K562 (cell line): ENCODE results near the gene USP50. TPM values are rescaled to one million over a fixed set of nuclear protein-coding genes. Genes with fewer than 3 reads are reported as not detected.
A peak's percentile ranks its signal among the peaks of the same experiment; 100 is the strongest.

Source experiments
- ATAC-seq: fragments of 200-7000 bp; cut with Tn5 transposase; 3 replicates; pipeline ENCODE4 v1.9.1; 2020; ENCODE audit warnings: moderate library complexity
- BruUV-seq: library from RNA; stranded (reverse); fragments of 400-500 nt; replicated peaks from 2 replicates; lab custom pipeline; 2021; lab: Mats Ljungman, UMichigan
- CTCF ChIA-PET: fragments of 300-600 bp; formaldehyde crosslinking; extraction: SDS; loops from one replicate; lab custom pipeline; 2021; ENCODE audit warnings: low intra/inter-chr PET ratio; lab: Yijun Ruan, JAX
- POLR2A ChIA-PET: fragments of 300-600, 350-650 bp; sonication (Branson Sonifier 250); formaldehyde crosslinking; extraction: SDS; loops from one replicate; lab custom pipeline; 2021; ENCODE audit warnings: antibody characterized with exemption, inconsistent platforms; lab: Yijun Ruan, JAX
- DNase-seq, 4 experiments: peaks; one replicate each; pipeline versions ENCODE4 v3.0.0 to v3.0.0-alpha.2; 2011 to 2018; ENCODE audit warnings: low spot score in 3 of 4, mixed read lengths in 3 of 4; ENCODE audit errors: extremely low read depth in 1 of 4
- FAIRE-seq: peaks from 2 replicates; lab custom pipeline; 2011; peaks lifted over from hg19 to GRCh38; lab: Jason Lieb, UNC
- H2AFZ ChIP-seq: 2 replicates; pipeline ENCODE4 v1.6.0; 2011; ENCODE audit warnings: low read depth, low read length, control low read depth, inconsistent platforms
- H3K27ac ChIP-seq: fragments of 200-600 bp; 3 replicates; pipeline ENCODE4 v1.8.0; 2011; ENCODE audit warnings: low read depth, mild to moderate bottlenecking, control low read depth, inconsistent platforms, low read length, moderate library complexity, mixed read lengths; ENCODE audit errors: extremely low read depth
- H3K27me3 ChIP-seq, 2 experiments: fragments of 300-600 bp in 1 of 2; 2 replicates in 1 of 2; 3 replicates in 1 of 2; pipeline versions ENCODE4 v1.6.0 to v1.8.0; 2011; ENCODE audit warnings: inconsistent platforms in 2 of 2, low read length in 2 of 2, mild to moderate bottlenecking in 1 of 2, mixed read lengths in 1 of 2, moderate library complexity in 1 of 2; ENCODE audit not compliant: control insufficient read depth in 2 of 2, insufficient read depth in 2 of 2
- H3K36me3 ChIP-seq: fragments of 300-600 bp; 3 replicates; pipeline ENCODE4 v1.8.0; 2011; ENCODE audit warnings: mild to moderate bottlenecking, low read length, inconsistent platforms; ENCODE audit not compliant: control insufficient read depth, insufficient read depth
- H3K4me1 ChIP-seq, 2 experiments: fragments of 200-600 bp in 1 of 2; replicated peaks in 1 of 2; 2 replicates in 1 of 2; 3 replicates in 1 of 2; pipeline versions ENCODE4 v1.5.1 to v1.8.0; 2011; ENCODE audit warnings: inconsistent platforms in 2 of 2, low read length in 2 of 2, mild to moderate bottlenecking in 1 of 2, mixed read lengths in 1 of 2, moderate library complexity in 1 of 2; ENCODE audit not compliant: control insufficient read depth in 2 of 2, insufficient read depth in 2 of 2
- H3K4me2 ChIP-seq: 2 replicates; pipeline ENCODE4 v1.6.1; 2011; ENCODE audit warnings: low read length, control low read depth, inconsistent platforms, mixed read lengths; ENCODE audit not compliant: insufficient read depth
- H3K4me3 ChIP-seq: fragments of 200-600 bp; sonication (generic), shearing (Covaris generic); 2 replicates; pipeline ENCODE4 v1.5.1; 2016; ENCODE audit warnings: control low read depth, inconsistent platforms
- H3K79me2 ChIP-seq: fragments of 200-600 bp; 3 replicates; pipeline ENCODE4 v1.8.0; 2011; ENCODE audit warnings: low read length, inconsistent platforms; ENCODE audit not compliant: control insufficient read depth, insufficient read depth
- H3K9ac ChIP-seq, 2 experiments: 2 replicates each; pipeline versions ENCODE4 v1.6.0 to v1.6.1; 2011; ENCODE audit warnings: low read depth in 2 of 2, low read length in 2 of 2, control low read depth in 1 of 2, inconsistent platforms in 1 of 2, mild to moderate bottlenecking in 1 of 2, mixed read lengths in 1 of 2; ENCODE audit not compliant: insufficient read depth in 1 of 2
- H3K9me1 ChIP-seq: one replicate; pipeline ENCODE4 v1.6.0; 2011; ENCODE audit warnings: inconsistent platforms, mild to moderate bottlenecking, low read length, moderate library complexity; ENCODE audit not compliant: control insufficient read depth, insufficient read depth
- H3K9me3 ChIP-seq: replicated peaks from 2 replicates; pipeline ENCODE4 v1.5.1; 2011; ENCODE audit warnings: low read depth, low read length, inconsistent platforms; ENCODE audit not compliant: control insufficient read depth, insufficient read depth
- H4K20me1 ChIP-seq: replicated peaks from 2 replicates; pipeline ENCODE4 v1.6.1; 2011; ENCODE audit warnings: low read length, inconsistent platforms, mixed read lengths; ENCODE audit not compliant: control insufficient read depth, insufficient read depth
- CBFA2T2 ChIP-seq: fragments of 450-650 bp; conservative IDR thresholded peaks from 2 replicates; pipeline ENCODE4 v1.6.1; 2017; ENCODE audit warnings: mild to moderate bottlenecking
- DLX4 ChIP-seq: fragments of 250-450 bp; sonication (Bioruptor Pico); IDR thresholded peaks from 2 replicates; pipeline ENCODE4 v1.6.1; 2021; ENCODE audit warnings: mild to moderate bottlenecking
- NFRKB ChIP-seq: fragments of 450-650 bp; IDR thresholded peaks from 2 replicates; pipeline ENCODE4 v1.6.1; 2016; ENCODE audit warnings: low read depth
- NR0B1 ChIP-seq: fragments of 450-650 bp; IDR thresholded peaks from one replicate; pipeline ENCODE4 v1.6.1; 2018; ENCODE audit warnings: mild to moderate bottlenecking, moderate library complexity; ENCODE audit not compliant: partially characterized antibody
- PYGO2 ChIP-seq: fragments of 450-650 bp; IDR thresholded peaks from 2 replicates; pipeline ENCODE4 v1.6.1; 2016; ENCODE audit warnings: mild to moderate bottlenecking, missing genetic modification characterization, moderate library complexity, missing compliant biosample characterization
- U2AF1 ChIP-seq: fragments of 200-400 bp; formaldehyde crosslinking; optimal IDR thresholded peaks from 2 replicates; pipeline ENCODE3; 2017; ENCODE audit warnings: mild to moderate bottlenecking, low read depth, low read length, moderate library complexity
- ZBTB11 ChIP-seq, 3 experiments: fragments of 200-800 bp in 1 of 3; fragments of 250-450 bp in 1 of 3; fragments of 450-650 bp in 1 of 3; sonication (Bioruptor Pico) in 1 of 3; sonication (Bioruptor generic) in 1 of 3; formaldehyde crosslinking in 1 of 3; IDR thresholded peaks; 2 replicates each; pipeline versions ENCODE4 v1.6.1 to v1.8.0; 2016 to 2022; ENCODE audit warnings: mild to moderate bottlenecking in 2 of 3, missing genetic modification characterization in 2 of 3, missing compliant biosample characterization in 1 of 3, moderate library complexity in 1 of 3
- ZNF347 ChIP-seq: fragments of 450-650 bp; formaldehyde crosslinking; IDR thresholded peaks from 2 replicates; pipeline ENCODE4 v1.4.0; 2020; ENCODE audit warnings: low read depth, mild to moderate bottlenecking, moderate library complexity
- ZNF518B ChIP-seq: fragments of 250-450 bp; sonication (Bioruptor Pico); IDR thresholded peaks from 2 replicates; pipeline ENCODE4 v1.5.0; 2021; ENCODE audit warnings: mild to moderate bottlenecking, moderate library complexity
- ZNF584 ChIP-seq: fragments of 200-800 bp; sonication (Bioruptor generic); IDR thresholded peaks from 2 replicates; pipeline ENCODE4 v1.6.1; 2016; ENCODE audit warnings: low read depth, mild to moderate bottlenecking, missing genetic modification characterization, missing compliant biosample characterization
- ZNF766 ChIP-seq: fragments of 200-800 bp; sonication (Bioruptor generic); conservative IDR thresholded peaks from 2 replicates; pipeline ENCODE4 v1.6.1; 2016; ENCODE audit warnings: missing genetic modification characterization, missing compliant biosample characterization
- ZNF778 ChIP-seq: fragments of 450-650 bp; formaldehyde crosslinking; IDR thresholded peaks from 2 replicates; pipeline ENCODE4 v1.4.0; 2020; ENCODE audit warnings: mild to moderate bottlenecking, moderate library complexity
- WGBS: fragments of 100-300 bp; shearing (Covaris generic); methylation state at CpG from one replicate; pipeline ENCODE4 v1.1.6; 2016; ENCODE audit warnings: low coverage, mixed read lengths; ENCODE audit not compliant: insufficient coverage; ENCODE audit errors: missing lambda C conversion rate; 5-methylcytosine and 5-hydroxymethylcytosine counted together
- in situ Hi-C: fragments of 300-500 bp; cut with MboI; formaldehyde crosslinking; loops from 4 replicates; pipeline ENCODE4 v1.15.0; 2018; ENCODE audit warnings: inconsistent platforms, mixed read lengths
- intact Hi-C: fragments of 100-400 bp; cut with micrococcal nuclease; formaldehyde crosslinking; loops from 2 replicates; pipeline ENCODE4 v1.14.2; 2022
- polyA plus RNA-seq, 8 experiments: library from polyadenylated mRNA; depleted of rRNA in 4 of 8; stranded (reverse) in 5 of 8; unstranded in 3 of 8; fragments of >200 nt; fragmentation: Nextera tagmentation in 2 of 8; fragmentation: Illumina TruSeq in 1 of 8; extraction: Ambion mirVana in 2 of 8; extraction: Trizol in 1 of 8; gene quantifications; 2 replicates each; pipeline versions ENCODE4 v1.2.1 to v1.2.3, GENCODE V29; 2011 to 2014; ENCODE audit warnings: inconsistent platforms in 1 of 8, missing spikeins in 1 of 8
- total RNA-seq, 7 experiments: library from RNA; depleted of rRNA in 6 of 7; stranded (reverse); fragments of >200 nt in 6 of 7; fragmentation: Illumina TruSeq in 2 of 7; extraction: Trizol in 2 of 7; gene quantifications; 2 replicates each; pipeline versions ENCODE4 v1.2.1 to v1.2.3, GENCODE V29; 2011 to 2021; ENCODE audit warnings: low replicate concordance in 1 of 7

The USP50 gene
- total and polyA plus RNA-seq, 9 of the 15 experiments (the other 6 are each of a cell fraction or from before 2014, with no cell fraction given): not detected

GRCh38 chr15:50556642-50557371 is 10.3 kb upstream of the USP50 start:
- in situ Hi-C loops: no loop called here
- ChIA-PET POLR2A (interaction anchor here (0.5 to 0.6 kb wide), 2 partner anchors 82 to 854 kb away, joined by 3 read pairs; no protein-coding TSS in a partner anchor), CTCF (no interaction called here)
- intact Hi-C loops: no loop called here
- WGBS: 95% methylated on average over 2 of the region's 2 CpGs
- H3K4me1 ChIP-seq: no peaks in the 10 kb centered on the region
- no peaks in the 10 kb centered on the region for H3K9me3 ChIP-seq
- peaks cover 20% of the 10 kb centered on the region; the same call in 2 of the 3 replicates for H3K36me3 ChIP-seq
- no peaks in the 10 kb centered on the region for H3K79me2 ChIP-seq
- no peaks in the 10 kb centered on the region for H3K27me3 ChIP-seq
- DNase-seq (no peak), ATAC-seq (no peak), FAIRE-seq (no peak)
- no peaks in the 10 kb centered on the region for H4K20me1 ChIP-seq
- H3K9ac ChIP-seq: no peak overlapping the region
- H3K27ac ChIP-seq: no peak overlapping the region
- no peak overlapping the region for H3K4me2 ChIP-seq
- H2AFZ ChIP-seq: no peak overlapping the region
- no peak overlapping the region for H3K4me3 ChIP-seq
- TSS peak; percentile 23 for BruUV-seq
- no peaks in the 10 kb centered on the region for H3K9me1 ChIP-seq
- TF ChIP-seq ZNF518B (CRISPR knock-in tag) (no peak), U2AF1 (no peak), CBFA2T2 (no peak), NR0B1 (no peak), ZNF778 (CRISPR knock-in tag) (no peak), PYGO2 (tag) (no peak), NFRKB (no peak), ZBTB11 (CRISPR knock-in tag; IDR thresholded peaks at IDR 0.05) (no peak), ZNF584 (CRISPR knock-in tag) (no peak), ZNF347 (CRISPR knock-in tag) (no peak), ZNF766 (CRISPR knock-in tag) (no peak), DLX4 (CRISPR knock-in tag) (no peak)
